Muscle of back (tissue), 11 donors: ENCODE data around the gene JHY. TPM values are rescaled to one million over a fixed set of nuclear protein-coding genes. Genes with fewer than 3 reads are reported as not detected.

Source experiments
- DNase-seq, 3 donors: peaks; one replicate each; pipeline versions ENCODE4 v3.0.0 to v3.0.0-alpha.2; 2013
- polyA plus RNA-seq, 10 donors: library from polyadenylated mRNA; unstranded; fragments of 120-200 nt; gene quantifications; one replicate each; pipeline ENCODE4 v1.2.1, GENCODE V29; 2013; ENCODE audit not compliant: insufficient read length in 10 of 10

Gene JHY
- polyA plus RNA-seq, 10 donors = 1.4 to 3.9 (median 2.0) TPM

DNA sequence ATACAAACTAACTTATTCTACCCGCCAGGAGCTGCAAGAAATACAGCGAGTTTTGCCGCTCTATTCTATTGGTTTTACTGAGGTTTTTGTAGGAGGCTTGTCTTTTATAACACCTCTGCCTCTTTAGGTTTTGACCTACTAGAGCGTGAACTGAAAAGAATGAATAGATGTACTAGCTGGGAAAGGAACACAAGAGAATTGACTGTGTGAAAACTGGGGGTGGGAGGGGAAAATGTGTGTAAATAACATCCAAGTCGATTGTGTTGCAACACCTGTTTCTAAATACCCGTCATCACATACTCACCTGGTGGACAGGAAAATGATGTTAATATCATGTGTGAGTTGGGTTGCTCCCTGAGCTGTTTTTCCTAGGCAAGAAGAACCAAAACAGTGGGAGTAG, 12.9 kb upstream of the JHY start:
- no peak for DNase-seq

DNA sequence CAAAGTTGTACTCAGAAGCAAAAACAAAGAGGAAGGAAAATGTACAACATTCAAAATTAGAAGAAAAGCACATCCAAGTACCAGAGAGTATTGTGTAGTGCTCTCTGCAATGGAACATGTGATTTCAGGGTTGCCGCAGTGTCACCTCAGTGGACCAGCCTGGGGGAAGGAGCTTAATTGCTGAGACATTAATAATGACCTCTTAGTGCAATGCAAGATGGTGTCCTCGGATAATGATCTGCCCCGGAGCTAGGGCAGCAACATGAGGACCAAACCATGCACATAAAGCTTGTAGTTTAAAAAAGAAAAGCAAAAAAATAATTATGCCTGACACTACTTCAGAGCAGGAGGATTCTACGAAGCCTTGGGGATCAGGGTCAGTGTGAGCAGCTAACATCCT, 11.3 kb upstream of the JHY start:
- no peak for DNase-seq

DNA sequence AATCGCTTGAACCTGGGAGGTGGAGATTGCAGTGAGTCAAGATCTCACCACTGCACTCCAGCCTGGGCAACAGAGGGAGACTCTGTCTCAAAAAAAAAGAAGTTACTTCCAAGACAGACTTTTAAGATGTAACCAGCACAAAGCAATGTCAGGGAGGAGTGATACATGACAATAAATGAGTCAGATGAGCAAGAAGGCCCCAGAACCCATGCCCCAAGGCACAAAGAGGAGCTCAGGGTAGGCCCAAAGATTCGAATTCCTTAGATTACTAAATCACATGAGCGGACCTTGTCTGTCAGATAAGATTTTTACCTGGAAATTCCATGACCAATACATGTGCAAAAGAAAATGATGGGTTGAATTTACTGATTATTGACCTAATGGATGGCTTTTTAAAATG, 10.5 kb upstream of the JHY start:
- DNase-seq = no peak

DNA sequence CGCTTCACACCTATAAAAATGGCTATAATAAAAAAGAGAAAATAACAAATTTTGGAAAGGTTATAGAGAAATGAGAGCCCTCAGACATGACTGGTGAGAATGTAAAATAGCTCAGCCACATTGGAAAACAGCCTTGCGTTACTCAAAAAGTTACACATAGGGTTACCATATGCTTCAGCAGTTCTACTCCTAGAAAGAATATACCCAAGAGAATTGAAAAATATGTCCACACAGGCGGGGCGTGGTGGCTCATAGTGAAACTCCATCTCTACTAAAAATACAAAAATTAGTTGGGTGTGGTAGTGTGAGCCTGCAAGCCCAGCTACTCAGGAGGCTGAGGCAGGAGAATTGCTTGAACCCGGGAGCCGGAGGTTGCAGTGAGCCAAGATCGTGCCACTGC, 7.6 kb upstream of the JHY start:
- no peak for DNase-seq

DNA sequence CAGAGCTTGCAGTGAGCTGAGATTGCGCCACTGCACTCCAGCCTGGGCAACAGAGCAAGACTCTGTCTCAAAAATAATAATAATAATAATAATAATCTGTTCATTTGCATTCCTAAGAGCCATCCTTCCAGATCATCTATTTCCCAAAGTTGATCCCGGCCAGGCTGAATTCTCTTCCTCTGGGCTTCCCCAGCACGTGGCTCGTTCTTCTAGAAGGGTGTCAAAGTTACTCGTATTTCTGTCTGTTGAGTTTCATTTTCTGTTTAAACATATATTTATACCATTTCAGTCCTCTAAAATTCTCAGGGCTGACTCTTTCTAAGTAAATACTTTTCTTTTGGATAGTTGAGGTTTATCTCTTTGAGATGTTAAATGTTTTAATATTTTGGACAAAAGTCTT, 4.8 kb upstream of the JHY start:
- DNase-seq = no peak

DNA sequence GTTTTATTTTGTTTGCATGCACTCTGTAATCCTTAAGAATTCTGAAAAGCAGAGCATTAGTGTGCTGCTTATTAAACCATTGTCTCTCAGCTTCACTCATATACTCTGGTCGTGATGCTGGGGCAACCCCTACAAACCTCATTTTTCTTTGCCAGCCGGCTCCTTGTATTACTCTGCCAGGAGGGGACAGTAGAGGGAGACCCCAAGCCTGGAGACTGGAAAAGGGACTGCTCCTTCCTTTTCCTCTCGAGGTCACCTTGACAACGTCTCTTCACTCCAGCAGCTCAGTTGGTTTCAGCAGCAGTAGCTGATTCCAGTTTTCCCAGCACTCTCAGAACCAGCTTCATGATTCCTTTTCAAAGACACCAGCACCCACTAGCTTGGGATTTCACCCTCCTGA, 2.8 kb upstream of the JHY start:
- no peak for DNase-seq

DNA sequence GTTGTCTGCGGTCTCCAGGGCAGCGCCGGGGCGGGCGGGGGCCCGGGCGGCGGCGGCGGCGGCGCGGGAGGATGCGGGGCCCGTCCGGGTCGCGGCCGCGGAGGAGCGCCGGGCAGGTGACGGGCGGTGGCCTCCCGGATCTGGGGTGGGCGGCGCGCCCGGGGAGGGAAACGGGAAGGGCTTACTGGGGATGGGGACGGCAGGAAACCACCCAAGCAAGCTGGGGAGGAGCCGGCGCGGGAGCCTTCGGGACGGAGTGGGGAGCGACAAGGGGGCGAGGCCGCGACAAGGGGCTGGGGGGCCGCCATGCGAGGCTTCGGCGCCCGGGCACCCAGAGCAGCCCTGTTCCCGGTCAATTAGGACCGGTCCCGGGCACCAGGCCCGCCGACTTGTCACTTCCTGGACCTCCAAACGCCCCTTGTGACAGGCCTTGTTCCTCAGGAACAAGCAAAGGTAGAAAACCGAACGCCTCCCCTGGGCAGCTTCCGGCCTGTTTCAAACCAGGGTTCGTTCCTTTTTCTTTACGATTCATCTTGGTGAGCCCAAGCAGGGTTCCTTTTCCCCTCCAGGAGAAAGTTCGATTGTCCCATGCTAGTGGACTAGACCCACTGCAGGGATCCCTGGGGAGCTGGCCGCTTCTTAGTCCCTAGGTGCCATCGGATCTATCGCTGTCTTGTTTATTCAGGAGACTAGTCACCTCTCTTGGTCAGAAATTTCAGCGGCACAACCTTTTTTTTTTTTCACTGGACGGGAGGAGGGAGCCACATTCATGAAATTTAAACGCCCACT, 492 bp downstream of the JHY start:
- peak; percentile 29 to 80 (median 51) for DNase-seq

DNA sequence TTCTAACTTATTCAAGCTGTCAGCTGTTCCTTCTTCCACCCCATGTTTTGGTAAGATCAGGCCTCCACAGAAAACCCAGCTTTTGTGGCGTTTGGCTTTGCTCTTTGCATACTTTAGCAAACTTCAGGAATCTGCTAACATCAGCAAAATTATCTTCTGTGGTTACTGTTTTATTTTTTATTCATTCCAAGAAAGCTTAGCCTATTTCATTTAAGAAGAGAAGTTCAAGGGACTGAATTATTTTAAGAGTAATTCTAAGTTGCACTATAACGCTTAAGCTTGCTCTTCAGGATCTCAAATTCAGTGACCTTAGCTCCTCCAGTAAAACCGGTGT, 1.1 kb downstream of the JHY start:
- DNase-seq = peak in 1 of 3 donors; percentile 68

DNA sequence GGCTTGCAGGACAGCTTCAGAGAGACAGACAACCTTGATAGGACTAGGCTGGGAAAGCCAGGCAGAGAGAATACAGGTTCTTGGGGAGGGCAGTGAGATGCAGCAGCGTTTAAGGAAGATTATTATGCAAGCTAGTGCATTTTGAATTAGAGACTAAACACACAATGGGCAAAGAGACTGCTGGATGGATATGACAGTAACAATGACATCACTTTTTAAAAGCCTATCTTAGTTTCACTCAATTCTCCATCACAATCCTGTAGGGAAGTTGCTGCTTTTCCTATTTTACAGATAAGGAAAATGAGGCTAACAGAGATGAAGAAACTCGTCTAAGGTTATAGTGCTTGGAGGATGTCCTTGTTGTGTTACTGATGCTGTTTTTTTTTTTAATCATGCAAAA, 5.6 kb downstream of the JHY start:
- no peak for DNase-seq

DNA sequence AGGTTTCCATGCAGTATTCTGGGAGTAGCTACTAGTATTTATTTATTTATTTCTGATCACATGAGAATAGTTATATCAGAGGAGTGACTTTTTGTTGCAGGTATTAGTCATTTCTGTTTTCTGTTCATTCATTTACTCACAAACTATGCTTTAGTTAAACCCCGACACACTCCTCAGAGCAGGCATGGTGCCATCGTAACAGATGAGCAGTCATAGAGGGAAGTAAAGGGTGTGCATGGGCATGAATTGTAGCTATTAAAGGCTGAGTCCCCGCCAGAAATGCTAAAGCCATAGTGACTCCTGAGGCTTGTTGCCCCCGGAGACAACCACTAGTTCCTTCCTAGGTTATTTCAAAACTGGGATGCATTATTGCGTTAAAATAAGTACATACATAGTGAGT, 10.6 kb downstream of the JHY start:
- DNase-seq = no peak

DNA sequence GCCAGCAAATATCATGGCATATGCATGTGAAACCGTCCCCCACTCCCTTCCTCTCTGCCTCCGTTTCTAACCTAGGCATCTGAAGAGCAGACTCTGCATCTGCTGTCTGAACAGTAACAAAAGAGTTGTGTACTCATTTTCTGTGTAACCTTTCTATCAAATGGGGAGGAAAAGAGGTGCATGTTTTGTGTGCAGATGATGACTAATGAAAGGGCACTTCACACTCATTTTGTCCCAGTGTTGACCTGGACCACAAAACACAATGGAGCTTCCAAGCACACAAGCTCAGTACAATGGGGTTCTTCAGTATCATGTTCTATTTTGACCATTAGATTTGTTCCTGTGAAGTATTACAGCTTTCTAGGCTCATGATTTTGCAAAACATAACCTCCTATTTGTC, 13.0 kb downstream of the JHY start:
- no peak for DNase-seq

DNA sequence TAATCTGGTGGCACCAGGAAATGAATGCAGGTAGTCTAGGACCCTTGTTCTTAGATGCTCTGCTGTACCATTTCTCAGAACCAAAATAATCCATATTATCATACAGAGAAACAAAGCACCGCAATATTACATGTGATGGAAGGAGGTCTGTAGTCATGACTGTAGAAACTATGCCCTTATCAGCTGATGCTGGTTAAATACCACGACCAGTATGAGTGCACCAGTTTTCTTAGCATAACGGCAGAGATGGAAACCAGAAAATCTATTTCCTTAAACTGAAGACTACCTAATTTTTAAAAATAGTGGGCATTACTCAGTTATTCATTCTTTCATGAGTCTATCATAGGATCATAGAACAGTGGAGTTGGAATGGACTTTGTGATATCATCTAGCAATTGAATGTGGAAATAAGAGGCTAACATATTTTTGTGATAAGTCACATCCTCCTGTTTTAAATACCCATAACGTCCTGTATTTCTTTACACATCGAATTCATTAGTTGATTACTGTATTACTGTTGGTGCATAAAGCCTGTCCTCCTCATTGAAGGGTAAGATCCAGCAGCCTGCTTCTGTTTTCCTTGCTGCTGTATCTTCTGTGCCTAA, 15.1 kb downstream of the JHY start:
- DNase-seq = peak in 1 of 3 donors; percentile 48

DNA sequence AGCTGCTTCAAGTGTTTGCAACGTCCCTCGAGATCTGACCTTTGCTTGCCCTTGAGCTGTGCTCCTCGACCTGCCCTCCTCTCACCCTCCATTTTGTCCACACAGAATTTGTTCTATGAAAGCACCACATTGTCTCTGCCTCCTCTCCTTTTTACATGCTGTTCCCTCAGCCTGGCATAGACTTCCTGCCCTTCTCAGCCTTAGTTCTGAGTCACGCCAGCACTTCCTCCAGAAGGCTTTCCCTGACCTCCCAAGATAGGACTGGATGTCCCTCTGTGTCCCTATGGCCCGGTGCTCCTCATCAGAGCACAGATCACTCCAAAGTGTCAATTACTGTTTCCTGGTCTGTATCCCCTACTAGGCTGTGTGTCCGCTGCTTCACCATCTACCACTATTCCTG, 16.2 kb downstream of the JHY start:
- DNase-seq = no peak

DNA sequence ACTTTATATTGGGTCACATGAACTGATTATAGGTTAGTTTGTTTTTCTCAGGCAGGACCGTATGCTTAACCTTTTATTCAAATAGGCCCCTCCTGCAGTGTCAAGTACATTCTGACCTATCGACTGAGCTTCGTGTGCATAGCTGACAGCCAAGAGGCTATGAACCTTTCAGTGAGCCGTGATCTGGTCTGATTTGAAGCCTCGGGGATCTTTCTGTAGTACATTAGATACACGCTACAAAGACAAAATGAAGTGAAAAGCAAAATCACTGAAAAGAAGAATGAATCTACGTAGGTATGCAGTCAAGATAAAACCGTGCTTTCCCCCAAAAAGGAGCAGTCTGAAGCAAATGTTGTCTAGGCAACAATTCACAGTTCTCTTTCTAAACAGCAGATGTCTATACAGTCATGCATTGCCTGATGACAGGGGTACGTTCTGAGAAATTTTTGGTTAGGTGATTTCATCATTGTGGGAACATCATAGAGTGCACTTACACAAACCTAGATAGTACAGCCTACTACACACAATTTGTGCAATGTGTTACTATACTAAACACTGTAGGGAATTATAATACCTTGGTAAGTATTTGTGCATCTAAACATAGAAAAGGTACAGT, 18.1 kb downstream of the JHY start:
- no peak for DNase-seq

DNA sequence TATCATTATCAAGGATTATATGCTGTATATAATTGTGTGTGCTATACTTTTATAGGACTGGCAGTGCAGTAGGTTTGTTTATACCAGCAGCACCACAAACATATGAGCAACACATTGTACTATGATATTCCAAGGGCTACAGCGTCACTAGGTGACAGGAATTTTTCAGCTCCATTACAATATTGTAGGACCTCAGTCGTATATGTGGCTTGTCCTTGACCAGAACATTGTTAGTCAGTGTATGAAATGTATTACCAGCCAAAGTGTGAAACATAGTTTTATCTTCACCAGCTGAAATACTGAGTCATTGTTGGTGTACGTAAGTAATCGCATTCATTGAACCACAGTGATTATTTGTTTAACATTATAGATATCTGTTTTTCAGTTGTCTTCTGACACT, 20.4 kb downstream of the JHY start:
- no peak for DNase-seq

DNA sequence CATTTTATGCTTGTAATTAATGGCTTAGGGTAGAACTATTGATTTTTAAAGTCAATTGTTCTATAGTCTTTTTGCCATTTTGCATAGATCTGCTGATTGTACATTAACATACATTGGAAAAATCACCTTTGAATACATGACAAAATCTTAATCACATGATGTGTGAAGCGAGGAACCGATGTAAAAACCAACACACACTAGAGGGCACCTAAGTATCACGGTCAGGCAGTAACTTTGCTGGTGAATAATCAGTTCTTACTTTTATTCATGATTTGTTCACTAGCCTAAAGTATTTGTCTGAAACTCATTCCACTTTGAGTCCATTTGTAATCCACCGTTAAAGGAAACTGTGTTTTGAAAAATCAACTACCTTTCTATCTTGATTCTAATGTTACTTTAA, 28.2 kb downstream of the JHY start:
- peak in 1 of 3 donors; percentile 22 for DNase-seq

DNA sequence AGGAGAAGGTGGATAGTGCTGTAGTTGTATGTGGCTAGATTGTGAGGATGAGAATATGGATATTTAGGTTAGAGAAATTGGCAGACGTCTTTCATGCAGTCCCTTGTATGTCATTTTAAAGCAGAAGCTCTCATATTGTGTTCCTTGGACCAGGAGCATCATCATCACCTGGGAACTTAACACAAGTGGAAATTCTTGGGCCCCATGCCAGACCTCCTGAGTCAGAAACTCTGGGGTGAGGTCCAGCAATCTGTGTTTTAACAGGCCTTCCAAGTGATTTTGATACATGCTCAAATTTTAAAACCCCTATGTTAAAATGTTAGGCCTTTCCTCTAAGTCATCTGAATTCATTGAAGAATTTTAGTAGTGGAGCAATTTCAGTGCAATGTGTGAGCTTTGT, 34.8 kb downstream of the JHY start:
- peak in 2 of 3 donors; percentile 20 to 24 for DNase-seq

DNA sequence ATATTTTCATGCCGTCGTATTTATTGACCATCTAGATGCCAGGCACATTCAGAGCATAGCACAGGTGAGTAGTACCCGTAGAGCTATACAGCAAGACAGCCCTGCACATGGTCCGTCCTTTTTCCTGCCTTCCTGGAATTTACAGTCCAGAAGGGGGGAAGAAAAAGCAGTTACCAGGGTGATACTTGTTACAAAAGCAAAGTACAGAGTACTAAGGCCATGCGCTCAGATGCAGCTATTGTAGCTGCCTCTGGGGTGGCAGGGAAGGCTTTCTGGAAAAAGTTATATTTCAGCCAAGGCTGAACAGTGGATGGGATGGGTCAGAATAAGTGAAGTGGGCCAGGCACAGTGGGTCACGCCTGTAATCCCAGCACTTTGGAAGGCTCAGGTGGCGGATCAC, 36.2 kb downstream of the JHY start:
- DNase-seq = no peak

DNA sequence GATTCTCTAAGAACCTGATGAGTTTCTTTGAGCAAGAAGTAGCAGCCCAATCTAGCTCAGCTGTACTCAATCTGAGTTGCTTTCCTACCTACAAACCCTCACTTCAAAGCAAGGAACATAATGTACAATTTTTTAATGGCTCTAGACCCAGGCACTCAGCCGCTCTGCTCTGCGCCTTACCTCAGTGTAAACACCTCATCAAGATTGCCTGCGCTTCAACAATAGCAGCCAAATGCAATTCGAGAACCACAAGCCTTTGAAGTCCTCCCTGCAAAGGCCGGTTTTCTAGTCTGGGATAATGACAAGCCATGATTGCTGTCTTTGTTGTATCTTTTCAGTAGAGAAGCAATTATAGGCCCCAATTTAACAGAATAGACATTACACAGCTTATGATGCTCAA, 38.0 kb downstream of the JHY start:
- DNase-seq = no peak

DNA sequence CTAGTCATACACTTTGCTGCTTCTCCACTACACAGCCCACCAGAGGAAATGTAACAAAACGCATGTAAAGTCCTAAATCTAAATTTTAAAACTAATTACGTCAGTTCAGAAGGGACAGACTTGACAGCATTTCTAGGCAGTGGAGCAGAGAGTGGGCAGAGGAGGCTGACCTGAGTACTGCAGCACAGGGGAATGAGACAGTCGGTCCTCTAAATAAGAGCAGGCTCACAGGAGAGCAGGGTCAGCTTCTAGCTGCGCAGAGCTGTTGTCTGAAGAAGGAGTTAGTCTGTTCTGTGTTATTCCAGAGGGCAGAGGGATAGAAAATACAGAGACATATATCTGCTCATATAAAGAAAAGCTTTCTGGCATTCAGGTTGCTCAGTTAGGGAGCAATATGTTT, 40.3 kb downstream of the JHY start:
- DNase-seq = no peak

DNA sequence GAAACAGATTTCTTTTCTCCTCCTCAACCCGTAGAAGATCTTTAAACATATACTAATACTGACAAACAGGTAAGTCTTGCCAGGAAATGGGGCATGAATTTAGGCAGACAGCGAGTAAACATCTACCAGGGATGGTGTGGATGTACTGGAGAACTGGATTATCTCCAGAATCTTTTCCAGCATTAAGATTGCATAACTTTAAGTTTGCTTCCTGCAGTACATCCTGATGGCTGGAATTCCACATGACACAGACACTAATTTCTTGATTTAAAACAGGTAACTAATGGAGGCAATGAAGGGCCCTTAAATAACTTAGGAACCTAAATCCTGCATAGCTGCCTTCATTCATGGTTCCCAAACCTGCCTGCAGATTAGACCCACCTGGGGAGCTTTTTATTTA, 40.7 kb downstream of the JHY start:
- DNase-seq = no peak

DNA sequence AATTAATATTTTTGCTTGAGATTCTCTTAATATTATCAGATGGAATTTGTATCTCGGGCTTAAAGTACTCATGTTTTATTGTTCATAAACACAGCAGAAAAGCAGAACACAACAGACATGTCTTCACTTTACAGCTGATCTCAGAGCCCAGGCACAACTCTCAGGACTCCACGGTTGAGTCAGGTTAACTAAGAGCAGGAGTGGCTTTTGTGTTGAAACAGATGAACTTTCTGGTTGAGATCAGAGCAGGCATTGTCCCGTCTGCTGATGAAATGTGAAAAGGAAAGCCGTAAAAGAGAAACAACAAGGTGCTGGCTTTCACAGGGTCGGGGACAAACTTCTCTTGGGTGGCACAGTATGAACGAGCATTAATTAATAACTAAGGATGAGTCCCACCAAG, 49.0 kb downstream of the JHY start:
- no peak for DNase-seq

DNA sequence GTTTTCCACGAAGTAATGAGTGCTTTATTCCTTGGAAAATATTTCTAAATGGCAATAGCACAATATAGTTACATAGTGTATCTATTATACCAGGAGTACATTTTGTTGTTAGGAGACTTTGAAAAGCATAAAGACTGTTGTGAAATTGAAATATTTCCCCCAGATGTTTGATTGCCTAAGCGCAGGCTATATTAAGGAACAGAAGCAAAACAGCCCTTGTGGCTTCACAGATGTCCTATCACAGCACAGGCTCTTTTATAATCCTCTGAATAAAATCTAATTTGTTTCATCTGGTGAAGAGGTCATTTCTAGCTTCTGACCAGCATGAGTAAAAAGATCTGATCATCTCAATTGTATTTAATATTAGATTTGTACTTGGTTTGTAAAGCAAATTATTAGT, 50.9 kb downstream of the JHY start:
- peak in 1 of 3 donors; percentile 34 for DNase-seq

DNA sequence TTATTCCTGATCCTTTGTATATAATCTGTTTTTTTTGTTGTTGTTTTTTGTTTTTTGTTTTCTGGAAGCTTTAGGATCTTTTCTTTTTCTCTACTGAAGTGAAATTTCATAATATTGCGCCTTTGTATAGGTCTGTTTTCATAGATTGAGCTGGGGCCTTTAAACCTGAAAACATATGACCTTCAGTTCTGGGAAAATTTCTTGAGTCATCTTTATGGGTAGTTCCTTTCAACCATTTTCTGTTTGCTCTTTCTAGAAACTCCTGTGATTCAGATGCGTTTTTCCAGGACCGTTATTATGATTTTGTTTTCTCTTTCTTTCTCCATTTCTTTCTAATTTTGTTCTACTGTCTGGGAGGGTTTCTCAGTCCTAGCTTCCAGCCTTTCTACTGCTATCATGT, 55.4 kb downstream of the JHY start:
- no peak for DNase-seq
